ENCODE measurements around the gene ERMARD. TPM values are rescaled to one million over a fixed set of nuclear protein-coding genes. Genes with fewer than 3 reads are reported as not detected.
"Not testable (repeated sequence)": the region's sequence is repeated elsewhere in the genome, so short reads cannot be mapped to it uniquely, and the experiment has no call there.

The ERMARD gene
- total RNA-seq, 1 donor from 2014 or later: 26.1 TPM

DNA sequence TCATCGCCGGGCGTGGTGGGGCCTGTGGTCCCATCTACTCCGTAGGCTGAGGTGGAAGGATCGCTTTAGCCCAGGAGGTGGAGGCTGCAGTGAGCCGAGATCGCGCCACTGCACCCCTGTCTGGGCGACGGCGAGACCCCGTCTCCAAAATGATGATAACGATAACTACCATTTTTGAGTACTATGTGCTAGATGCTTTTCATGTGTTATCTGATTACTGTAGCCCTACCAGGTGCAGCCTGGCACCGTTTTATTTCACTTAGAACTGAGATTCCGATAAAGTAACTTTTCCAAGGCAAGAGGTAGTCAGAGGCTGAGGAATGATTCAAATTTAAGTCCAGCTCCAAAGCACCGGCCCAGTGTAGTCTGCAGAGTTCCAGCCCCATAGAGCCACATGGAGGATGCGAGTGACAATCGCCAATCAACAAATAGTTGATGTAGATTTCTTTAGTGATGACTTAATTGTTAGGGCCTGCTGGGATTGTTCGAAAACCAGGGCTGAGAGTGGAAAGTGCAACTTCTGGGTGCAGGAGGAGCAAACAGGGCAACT, 727 bp downstream of the ERMARD start:
- peaks cover 29% of the 10 kb centered on the region for H3K4me1 Mint-ChIP-seq (ENCODE audit: low read depth)
- no peaks in the 10 kb centered on the region for H3K27me3 Mint-ChIP-seq (ENCODE audit: low read depth)
- peaks cover 3% of the 10 kb centered on the region for H3K9me3 Mint-ChIP-seq (ENCODE audit: low read depth)
- no peak for DNase-seq (ENCODE audit: low spot score)
- peak overlapping the region; percentile 87 for H3K4me3 Mint-ChIP-seq (ENCODE audit: unreplicated experiment)
- H3K27ac Mint-ChIP-seq (ENCODE audit: unreplicated experiment): peak overlapping the region; percentile 93
- TF ChIP-seq, protein P1, sequence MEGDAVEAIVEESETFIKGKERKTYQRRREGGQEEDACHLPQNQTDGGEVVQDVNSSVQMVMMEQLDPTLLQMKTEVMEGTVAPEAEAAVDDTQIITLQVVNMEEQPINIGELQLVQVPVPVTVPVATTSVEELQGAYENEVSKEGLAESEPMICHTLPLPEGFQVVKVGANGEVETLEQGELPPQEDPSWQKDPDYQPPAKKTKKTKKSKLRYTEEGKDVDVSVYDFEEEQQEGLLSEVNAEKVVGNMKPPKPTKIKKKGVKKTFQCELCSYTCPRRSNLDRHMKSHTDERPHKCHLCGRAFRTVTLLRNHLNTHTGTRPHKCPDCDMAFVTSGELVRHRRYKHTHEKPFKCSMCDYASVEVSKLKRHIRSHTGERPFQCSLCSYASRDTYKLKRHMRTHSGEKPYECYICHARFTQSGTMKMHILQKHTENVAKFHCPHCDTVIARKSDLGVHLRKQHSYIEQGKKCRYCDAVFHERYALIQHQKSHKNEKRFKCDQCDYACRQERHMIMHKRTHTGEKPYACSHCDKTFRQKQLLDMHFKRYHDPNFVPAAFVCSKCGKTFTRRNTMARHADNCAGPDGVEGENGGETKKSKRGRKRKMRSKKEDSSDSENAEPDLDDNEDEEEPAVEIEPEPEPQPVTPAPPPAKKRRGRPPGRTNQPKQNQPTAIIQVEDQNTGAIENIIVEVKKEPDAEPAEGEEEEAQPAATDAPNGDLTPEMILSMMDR (IDR thresholded peaks at IDR 0.05): no peak
- H3K36me3 Mint-ChIP-seq (ENCODE audit: low read depth): peaks cover 8% of the 10 kb centered on the region

DNA sequence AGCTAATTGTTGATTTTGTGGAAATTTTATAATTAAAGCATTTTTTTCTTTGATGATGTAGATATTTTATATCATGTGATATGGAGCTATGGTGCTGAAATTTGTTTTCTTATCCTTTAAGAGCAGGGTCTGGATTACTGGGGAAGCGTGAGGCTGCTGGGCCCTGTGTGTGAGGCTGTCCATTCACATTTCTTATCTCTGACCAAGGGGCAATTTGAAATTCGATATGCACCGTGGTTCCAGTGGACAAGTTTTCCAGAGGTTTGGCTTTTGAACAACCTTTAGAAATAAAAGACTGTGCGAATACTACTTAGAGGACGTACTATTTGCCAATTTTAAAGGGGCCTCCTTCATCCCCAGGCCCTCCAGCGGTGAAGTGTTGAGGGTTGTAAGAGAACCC, 3.7 kb downstream of the ERMARD start:
- peaks cover 25% of the 10 kb centered on the region for H3K4me1 Mint-ChIP-seq (ENCODE audit: low read depth)
- TF ChIP-seq, protein P1 (IDR thresholded peaks at IDR 0.05): no peak
- no peak overlapping the region for H3K27ac Mint-ChIP-seq (ENCODE audit: unreplicated experiment)
- no peaks in the 10 kb centered on the region for H3K9me3 Mint-ChIP-seq (ENCODE audit: low read depth)
- H3K27me3 Mint-ChIP-seq (ENCODE audit: low read depth): no peaks in the 10 kb centered on the region
- H3K4me3 Mint-ChIP-seq (ENCODE audit: unreplicated experiment): no peak overlapping the region
- no peak for DNase-seq (ENCODE audit: low spot score)
- H3K36me3 Mint-ChIP-seq (ENCODE audit: low read depth): peaks cover 27% of the 10 kb centered on the region

DNA sequence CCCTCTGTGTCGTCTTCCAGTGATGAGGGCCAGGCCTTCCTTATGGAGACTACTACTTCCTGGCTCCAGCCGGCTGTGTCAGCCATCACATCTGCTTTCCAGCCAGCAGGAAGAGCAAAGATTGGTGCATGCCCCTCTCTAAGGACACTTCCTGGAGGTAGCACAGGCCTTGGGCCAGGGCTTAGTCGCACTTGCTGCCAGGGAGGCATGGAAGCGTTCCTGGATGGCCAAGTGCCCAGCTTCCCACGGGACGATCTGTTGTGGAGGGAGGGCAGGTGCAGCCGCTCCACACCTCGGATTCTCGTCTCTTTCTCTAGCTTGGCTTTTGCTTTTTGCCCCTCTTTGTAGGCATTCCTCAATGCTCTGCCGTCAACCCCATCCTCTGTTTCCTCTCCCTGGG, 11.9 kb downstream of the ERMARD start:
- H3K36me3 Mint-ChIP-seq (ENCODE audit: low read depth): peaks cover 48% of the 10 kb centered on the region
- no peak overlapping the region for H3K27ac Mint-ChIP-seq (ENCODE audit: unreplicated experiment)

DNA sequence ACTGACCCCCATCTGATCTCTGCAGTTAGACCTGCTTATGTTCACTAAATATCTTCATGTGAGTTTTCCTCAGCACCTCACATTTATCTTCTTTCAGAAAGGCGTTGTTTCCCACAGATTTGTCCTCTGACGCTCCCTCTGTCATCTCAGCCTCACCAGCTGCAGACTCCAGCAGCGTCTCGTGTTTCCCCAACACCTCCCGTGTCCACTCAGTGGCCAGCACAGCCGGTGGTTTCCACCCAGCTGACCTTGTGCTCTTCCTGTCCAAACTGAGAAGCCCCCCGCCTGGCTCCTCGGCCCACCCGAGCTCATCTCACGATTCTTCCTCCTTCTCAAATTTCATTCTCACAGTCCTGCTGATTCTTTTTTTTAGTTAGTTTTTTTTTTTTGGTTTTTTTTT, 12.5 kb downstream of the ERMARD start:
- Mint-ChIP-seq H3K9me3 (ENCODE audit: low read depth) (no peaks in the 10 kb centered on the region), H3K27ac (ENCODE audit: unreplicated experiment) (no peak overlapping the region), H3K4me1 (ENCODE audit: low read depth) (peaks cover 7% of the 10 kb centered on the region), H3K27me3 (ENCODE audit: low read depth) (no peaks in the 10 kb centered on the region), H3K36me3 (ENCODE audit: low read depth) (peaks cover 46% of the 10 kb centered on the region), H3K4me3 (ENCODE audit: unreplicated experiment) (no peak overlapping the region)
- no peak for DNase-seq (ENCODE audit: low spot score)
- TF ChIP-seq, protein P1 (IDR thresholded peaks at IDR 0.05): no peak

More for the DNA sequence above, 11.9 kb downstream of the ERMARD start:
- no peaks in the 10 kb centered on the region for H3K9me3 Mint-ChIP-seq (ENCODE audit: low read depth)
- no peaks in the 10 kb centered on the region for H3K27me3 Mint-ChIP-seq (ENCODE audit: low read depth)
- no peak overlapping the region for H3K4me3 Mint-ChIP-seq (ENCODE audit: unreplicated experiment)
- no peak for DNase-seq (ENCODE audit: low spot score)
- TF ChIP-seq, protein P1 (IDR thresholded peaks at IDR 0.05): no peak
- H3K4me1 Mint-ChIP-seq (ENCODE audit: low read depth): peaks cover 7% of the 10 kb centered on the region

DNA sequence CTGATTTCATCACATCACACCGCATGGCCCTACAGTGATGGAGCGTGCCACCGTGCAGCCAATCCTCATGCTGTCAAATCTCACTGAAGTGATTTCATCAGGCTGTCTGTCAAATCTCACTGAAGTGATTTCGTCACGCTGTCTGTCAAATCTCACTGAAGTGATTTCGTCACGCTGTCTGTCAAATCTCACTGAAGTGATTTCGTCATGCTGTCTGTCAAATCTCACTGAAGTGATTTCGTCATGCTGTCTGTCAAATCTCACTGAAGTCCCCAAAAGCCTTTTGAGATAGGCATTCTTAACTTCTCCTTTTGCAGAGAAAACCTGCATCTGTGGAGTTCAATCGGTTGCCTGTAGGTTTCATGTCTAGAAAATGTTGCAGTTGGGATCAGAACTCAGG, 14.4 kb downstream of the ERMARD start:
- not testable (repeated sequence) for H3K4me1 Mint-ChIP-seq (ENCODE audit: low read depth); H3K27me3 Mint-ChIP-seq (ENCODE audit: low read depth); H3K4me3 Mint-ChIP-seq (ENCODE audit: unreplicated experiment); H3K9me3 Mint-ChIP-seq (ENCODE audit: low read depth); DNase-seq (ENCODE audit: low spot score); H3K27ac Mint-ChIP-seq (ENCODE audit: unreplicated experiment)
- peaks cover 30% of the 10 kb centered on the region for H3K36me3 Mint-ChIP-seq (ENCODE audit: low read depth)

DNA sequence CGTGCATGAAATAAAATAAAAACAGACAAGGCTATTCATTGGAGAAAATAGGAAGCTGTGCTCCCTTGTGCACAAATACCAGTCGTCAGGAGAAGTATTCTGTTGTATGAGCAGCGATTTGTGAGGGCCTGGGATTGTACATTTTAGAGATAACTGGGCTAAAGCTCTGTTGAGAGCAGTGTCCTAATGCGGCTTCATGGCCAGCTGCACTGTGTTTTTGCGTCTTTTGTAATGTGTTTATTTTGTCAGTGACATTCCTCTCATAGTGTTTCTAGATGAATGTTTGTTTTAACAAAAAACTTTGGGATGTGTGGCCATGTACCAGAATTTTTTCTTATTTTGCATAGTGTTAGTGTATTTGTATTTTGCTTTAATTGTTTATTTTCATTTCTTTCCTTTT, 14.8 kb downstream of the ERMARD start:
- H3K4me1 Mint-ChIP-seq (ENCODE audit: low read depth): peaks cover 7% of the 10 kb centered on the region
- no peak overlapping the region for H3K4me3 Mint-ChIP-seq (ENCODE audit: unreplicated experiment)
- no peak for DNase-seq (ENCODE audit: low spot score)
- TF ChIP-seq, protein P1 (IDR thresholded peaks at IDR 0.05): no peak
- H3K36me3 Mint-ChIP-seq (ENCODE audit: low read depth): peaks cover 27% of the 10 kb centered on the region
- no peak overlapping the region for H3K27ac Mint-ChIP-seq (ENCODE audit: unreplicated experiment)
- H3K27me3 Mint-ChIP-seq (ENCODE audit: low read depth): no peaks in the 10 kb centered on the region
- H3K9me3 Mint-ChIP-seq (ENCODE audit: low read depth): no peaks in the 10 kb centered on the region

Data from chondrocyte (in vitro differentiated cells).